Common myeloid progenitor, CD34-positive (primary cell): Measurements from ENCODE around the gene CR1L.

Experiments
- CTCF ChIA-PET: fragments of 350-600 bp; sonication (Branson Sonifier 250); formaldehyde crosslinking; loops from one replicate; lab custom pipeline; 2021; ENCODE audit warnings: antibody characterized with exemption; lab: Charles Lee
- POLR2A ChIA-PET: fragments of 350-600 bp; sonication (Branson Sonifier 250); formaldehyde crosslinking; loops from one replicate; lab custom pipeline; 2021; ENCODE audit warnings: antibody characterized with exemption; lab: Charles Lee
- DNase-seq, 3 donors: peaks; one replicate each; pipeline versions ENCODE4 v3.0.0 to v3.0.0-alpha.2; 2013
- H3K27ac ChIP-seq, 2 experiments: 1 replicate in 1 of 2; 2 replicates in 1 of 2; pipeline ENCODE4 v1.7.0; 2013; ENCODE audit warnings: inconsistent platforms in 2 of 2, low read length in 2 of 2, mild to moderate bottlenecking in 2 of 2, low read depth in 1 of 2, moderate library complexity in 1 of 2; ENCODE audit not compliant: severe bottlenecking in 2 of 2, insufficient read depth in 1 of 2, poor library complexity in 1 of 2
- H3K27me3 ChIP-seq, 5 experiments: replicated peaks in 2 of 5; 1 replicate in 3 of 5; 2 replicates in 2 of 5; pipeline versions ENCODE4 v1.6.1 to v1.7.0; 2013; ENCODE audit warnings: low read length in 4 of 5, mild to moderate bottlenecking in 2 of 5, moderate library complexity in 2 of 5, inconsistent platforms in 1 of 5; ENCODE audit not compliant: insufficient read depth in 5 of 5, control insufficient read depth in 4 of 5
- H3K36me3 ChIP-seq, 4 experiments: 1 replicate in 2 of 4; 2 replicates in 2 of 4; pipeline versions ENCODE4 v1.6.1 to v1.7.0; 2013; ENCODE audit warnings: low read length in 3 of 4, control low read depth in 1 of 4, mild to moderate bottlenecking in 1 of 4; ENCODE audit not compliant: control insufficient read depth in 4 of 4, insufficient read depth in 4 of 4
- H3K4me1 ChIP-seq, 4 experiments: 1 replicate in 3 of 4; 2 replicates in 1 of 4; pipeline versions ENCODE4 v1.6.1 to v1.7.1; 2013; ENCODE audit warnings: low read length in 3 of 4, mild to moderate bottlenecking in 3 of 4, control low read depth in 1 of 4, inconsistent platforms in 1 of 4, moderate library complexity in 1 of 4; ENCODE audit not compliant: control insufficient read depth in 4 of 4, insufficient read depth in 4 of 4; ENCODE audit errors: control extremely low read depth in 1 of 4
- H3K4me3 ChIP-seq, 7 experiments: 1 replicate in 4 of 7; 2 replicates in 3 of 7; pipeline versions ENCODE4 v1.5.1 to v1.7.0; 2013; ENCODE audit warnings: mild to moderate bottlenecking in 7 of 7, low read length in 6 of 7, moderate library complexity in 6 of 7, inconsistent platforms in 2 of 7, low read depth in 2 of 7, control low read depth in 1 of 7; ENCODE audit not compliant: insufficient read depth in 4 of 7, control insufficient read depth in 1 of 7; ENCODE audit errors: extremely low read depth in 1 of 7
- H3K9me3 ChIP-seq, 5 experiments: 1 replicate in 4 of 5; 2 replicates in 1 of 5; pipeline versions ENCODE4 v1.6.1 to v1.7.1; 2013; ENCODE audit warnings: low read length in 4 of 5, mild to moderate bottlenecking in 2 of 5, inconsistent platforms in 1 of 5, low read depth in 1 of 5, moderate library complexity in 1 of 5; ENCODE audit not compliant: control insufficient read depth in 4 of 5, insufficient read depth in 2 of 5; ENCODE audit errors: control extremely low read depth in 1 of 5
- WGBS: methylation state at CpG from one replicate; pipeline ENCODE4 v1.1.5; 2013; ENCODE audit not compliant: insufficient coverage; 5-methylcytosine and 5-hydroxymethylcytosine counted together

The CR1L gene

GRCh38 chr1:207645635-207646081, 725 bp downstream of the CR1L start:
- H3K9me3 ChIP-seq = no peaks in the 10 kb centered on the region
- peak overlapping the region in 2 of 7 experiments; percentile 75 to 87 for H3K4me3 ChIP-seq
- POLR2A ChIA-PET = no interaction called here
- H3K4me1 ChIP-seq = peaks cover 6 to 17% (median 13%) of the 10 kb centered on the region in 4 experiments
- no peaks in the 10 kb centered on the region for H3K36me3 ChIP-seq
- CTCF ChIA-PET = no interaction called here
- H3K27ac ChIP-seq = peak overlapping the region in 1 of 2 experiments; percentile 54
- peaks cover 0 to 5% (median 0%) of the 10 kb centered on the region in 5 experiments for H3K27me3 ChIP-seq
- no peak for DNase-seq
- whole genome bisulfite sequencing = 82% methylated on average over 17 of the region's 17 CpGs

- no peaks in the 10 kb centered on the region for H3K9me3 ChIP-seq
- CTCF ChIA-PET = no interaction called here
- peaks cover 0 to 5% (median 0%) of the 10 kb centered on the region in 5 experiments for H3K27me3 ChIP-seq
- no peak overlapping the region for H3K4me3 ChIP-seq
- peak overlapping the region in 1 of 2 experiments; percentile 54 for H3K27ac ChIP-seq
- DNase-seq = no peak
- no peaks in the 10 kb centered on the region for H3K36me3 ChIP-seq
- H3K4me1 ChIP-seq = peaks cover 6 to 17% (median 13%) of the 10 kb centered on the region in 4 experiments
- POLR2A ChIA-PET = no interaction called here
Observed at GRCh38 chr1:207646171-207646570, 1.2 kb downstream of the CR1L start.

- Histone ChIP-seq H3K27me3 (peaks cover 0 to 5% (median 0%) of the 10 kb centered on the region in 5 experiments), H3K4me1 (peaks cover 6 to 17% (median 13%) of the 10 kb centered on the region in 4 experiments), H3K27ac (peak overlapping the region in 1 of 2 experiments; percentile 3), H3K36me3 (no peaks in the 10 kb centered on the region), H3K9me3 (no peaks in the 10 kb centered on the region), H3K4me3 (no peak overlapping the region)
- ChIA-PET CTCF (interaction anchor here (0.6 kb wide), 1 partner anchor 150 kb away, joined by 5 read pairs; no protein-coding TSS in a partner anchor), POLR2A (no interaction called here)
- no peak for DNase-seq
- WGBS = 79% methylated on average over 2 of the region's 4 CpGs
Observed at GRCh38 chr1:207646944-207647579, 2.1 kb downstream of the CR1L start.

- 20% methylated on average over 1 of the region's 4 CpGs for WGBS
- H3K4me1 ChIP-seq = peaks cover 6 to 17% (median 13%) of the 10 kb centered on the region in 4 experiments
- ChIA-PET CTCF (interaction anchor here (0.6 to 1.7 kb wide), 3 partner anchors 28 to 149 kb away, joined by 3 to 5 read pairs (median 5); no protein-coding TSS in a partner anchor), POLR2A (interaction anchor here (0.7 kb wide), 1 partner anchor 860 kb away, joined by 4 read pairs; no protein-coding TSS in a partner anchor)
- H3K36me3 ChIP-seq = no peaks in the 10 kb centered on the region
- peak in 2 of 3 donors; percentile 41 to 64 for DNase-seq
- peak overlapping the region in 1 of 2 experiments; percentile 3 for H3K27ac ChIP-seq
- no peak overlapping the region for H3K4me3 ChIP-seq
- H3K9me3 ChIP-seq = no peaks in the 10 kb centered on the region
- peaks cover 0 to 5% (median 0%) of the 10 kb centered on the region in 5 experiments for H3K27me3 ChIP-seq
Observed at GRCh38 chr1:207647671-207648333, 2.9 kb downstream of the CR1L start.

GRCh38 chr1:207648334-207649209, 3.6 kb downstream of the CR1L start:
- H3K36me3 ChIP-seq = no peaks in the 10 kb centered on the region
- ChIA-PET POLR2A (no interaction called here), CTCF (interaction anchor here (0.7 to 1.7 kb wide), 5 partner anchors 18 to 31 kb away, joined by 3 to 5 read pairs (median 3); no protein-coding TSS in a partner anchor)
- H3K27ac ChIP-seq = no peak overlapping the region
- peaks cover 0 to 5% (median 0%) of the 10 kb centered on the region in 5 experiments for H3K27me3 ChIP-seq
- peaks cover 6 to 17% (median 13%) of the 10 kb centered on the region in 4 experiments for H3K4me1 ChIP-seq
- H3K9me3 ChIP-seq = no peaks in the 10 kb centered on the region
- no peak overlapping the region for H3K4me3 ChIP-seq
- DNase-seq = no peak
- 100% methylated on average over 2 of the region's 5 CpGs for WGBS

GRCh38 chr1:207649210-207649753, 4.3 kb downstream of the CR1L start:
- no peaks in the 10 kb centered on the region for H3K9me3 ChIP-seq
- POLR2A ChIA-PET = no interaction called here
- no peak for DNase-seq
- peaks cover 0 to 5% (median 0%) of the 10 kb centered on the region in 5 experiments for H3K27me3 ChIP-seq
- H3K27ac ChIP-seq = no peak overlapping the region
- 80% methylated on average over 5 of the region's 5 CpGs for WGBS
- CTCF ChIA-PET = interaction anchor here (0.7 to 1.7 kb wide), 4 partner anchors 19 to 32 kb away, joined by 3 to 5 read pairs (median 4); no protein-coding TSS in a partner anchor
- H3K4me1 ChIP-seq = peaks cover 3 to 13% (median 11%) of the 10 kb centered on the region in 4 experiments
- no peak overlapping the region for H3K4me3 ChIP-seq
- H3K36me3 ChIP-seq = no peaks in the 10 kb centered on the region
